Measurements from ENCODE around the gene ARHGEF26.

The ARHGEF26 gene

DNA sequence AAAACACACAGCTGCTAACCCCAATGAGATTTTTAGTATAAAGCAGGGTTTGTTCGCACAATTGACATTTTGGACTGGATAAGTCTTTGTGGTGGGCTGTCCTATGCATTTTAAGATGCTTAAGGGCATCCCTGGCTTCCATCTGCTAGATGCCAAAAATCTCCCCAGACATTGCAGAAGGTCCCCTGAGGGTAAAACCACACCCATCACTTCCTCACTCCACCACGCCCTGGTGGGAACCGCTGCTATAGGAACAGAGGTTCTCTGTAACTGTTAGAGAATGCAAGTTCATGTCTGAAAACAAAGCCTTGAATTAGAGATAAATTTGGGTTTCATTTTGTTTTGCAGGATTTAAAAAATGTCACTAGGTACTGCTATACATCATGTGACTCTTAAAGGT, 67.7 kb downstream of the ARHGEF26 start:
- Mint-ChIP-seq H3K27me3 (peaks cover 14% of the 10 kb centered on the region), H3K36me3 (ENCODE audit: low read depth) (no peaks in the 10 kb centered on the region), H3K4me1 (ENCODE audit: low read depth) (no peaks in the 10 kb centered on the region), H3K4me3 (no peak overlapping the region), H3K9me3 (no peaks in the 10 kb centered on the region), H3K27ac (no peak overlapping the region)
- no peak for DNase-seq

DNA sequence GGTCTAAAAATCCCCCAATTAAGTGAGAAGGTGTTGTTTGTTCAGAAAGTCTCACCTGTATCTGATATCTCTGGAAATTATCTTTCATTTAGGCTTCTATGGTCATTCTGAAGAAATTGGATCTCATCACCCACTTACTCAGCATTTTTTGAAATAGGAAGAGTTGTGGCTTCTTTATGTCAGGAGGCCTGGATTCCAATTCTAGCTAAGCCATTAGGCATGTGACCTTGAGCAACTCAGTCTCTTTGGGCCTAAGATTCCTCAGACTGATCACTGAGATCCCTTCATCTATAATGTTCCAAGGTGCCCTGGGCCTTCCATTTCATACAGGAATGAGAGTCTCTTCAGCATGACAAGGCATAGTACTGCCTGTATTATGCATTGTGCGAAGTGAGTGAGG, 70.3 kb downstream of the ARHGEF26 start:
- Mint-ChIP-seq H3K27me3 (peaks cover 15% of the 10 kb centered on the region), H3K36me3 (ENCODE audit: low read depth) (no peaks in the 10 kb centered on the region), H3K4me3 (no peak overlapping the region), H3K27ac (no peak overlapping the region), H3K4me1 (ENCODE audit: low read depth) (no peaks in the 10 kb centered on the region), H3K9me3 (no peaks in the 10 kb centered on the region)
- no peak for DNase-seq

DNA sequence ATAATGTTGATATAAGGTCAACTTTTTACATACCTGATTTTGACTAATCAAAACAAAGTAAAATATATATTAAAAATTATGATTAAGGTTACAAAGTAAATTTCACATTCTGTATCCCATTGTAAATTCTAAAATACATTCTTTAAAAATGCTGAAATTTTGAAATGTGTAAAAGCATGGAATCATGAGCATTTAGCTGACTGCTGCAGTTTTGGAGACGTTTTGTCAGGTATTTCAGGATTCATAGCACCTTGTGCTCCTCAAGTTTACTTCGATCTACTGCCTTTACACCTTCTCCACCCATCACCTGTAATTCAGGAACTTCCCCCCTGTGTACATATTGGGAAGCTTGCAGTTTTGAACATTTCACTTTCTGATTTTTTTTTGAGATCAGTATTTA, 71.0 kb downstream of the ARHGEF26 start:
- Mint-ChIP-seq H3K36me3 (ENCODE audit: low read depth) (no peaks in the 10 kb centered on the region), H3K27me3 (peaks cover 15% of the 10 kb centered on the region), H3K9me3 (no peaks in the 10 kb centered on the region), H3K4me3 (no peak overlapping the region), H3K4me1 (ENCODE audit: low read depth) (no peaks in the 10 kb centered on the region), H3K27ac (no peak overlapping the region)
- no peak for DNase-seq

DNA sequence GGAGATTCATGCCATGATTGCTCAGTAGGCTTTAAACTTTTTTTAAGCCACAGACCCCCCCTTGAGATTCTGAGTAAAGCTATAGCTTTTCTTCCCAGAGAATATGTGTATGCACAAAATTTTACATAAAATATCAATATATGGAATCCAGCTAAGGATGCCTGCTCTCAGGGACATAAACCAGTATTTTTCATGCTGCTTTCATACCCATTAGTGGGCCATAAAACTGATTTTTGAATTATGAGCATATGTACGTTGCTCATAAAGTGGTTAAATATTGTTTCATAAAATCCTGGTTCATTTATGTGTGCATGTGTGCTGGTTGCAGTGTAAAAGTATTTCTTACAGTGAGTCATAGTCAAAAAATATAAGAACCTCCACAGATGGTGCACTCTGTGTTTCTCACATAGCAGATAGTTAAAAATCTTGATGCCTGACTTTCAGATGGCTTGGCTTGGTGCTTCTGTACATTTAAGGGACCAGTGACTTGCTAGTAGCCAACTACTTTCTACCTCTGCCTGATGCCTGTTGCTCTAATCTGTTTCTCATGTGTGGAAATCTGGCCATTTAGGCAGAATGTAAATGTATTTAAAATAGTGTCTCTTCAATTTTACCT, 71.9 kb downstream of the ARHGEF26 start:
- Mint-ChIP-seq H3K4me1 (ENCODE audit: low read depth) (no peaks in the 10 kb centered on the region), H3K4me3 (no peak overlapping the region), H3K27me3 (peaks cover 12% of the 10 kb centered on the region), H3K36me3 (ENCODE audit: low read depth) (no peaks in the 10 kb centered on the region), H3K27ac (no peak overlapping the region), H3K9me3 (no peaks in the 10 kb centered on the region)
- DNase-seq, result no peak

DNA sequence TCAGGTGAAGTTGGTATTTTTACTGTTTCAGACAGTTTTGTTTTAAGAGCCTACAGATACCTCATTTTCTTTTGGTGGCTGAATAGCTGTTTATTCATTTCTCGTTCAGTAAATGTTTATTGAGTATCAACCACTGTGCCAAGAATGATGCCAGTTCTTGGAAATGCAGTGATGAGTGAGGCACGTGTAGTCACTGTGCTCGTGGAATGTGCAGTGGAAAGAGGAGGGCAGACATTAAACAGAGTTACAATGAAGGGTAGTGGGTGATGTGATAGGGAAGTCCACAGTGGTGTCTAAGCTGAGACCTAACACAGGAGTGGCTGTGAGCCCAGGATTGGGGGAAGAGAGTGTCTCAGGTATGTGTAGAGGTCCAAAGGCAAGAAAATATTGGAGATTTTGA, 73.7 kb downstream of the ARHGEF26 start:
- H3K9me3 Mint-ChIP-seq, result no peaks in the 10 kb centered on the region
- no peak overlapping the region for H3K27ac Mint-ChIP-seq
- no peaks in the 10 kb centered on the region for H3K4me1 Mint-ChIP-seq (ENCODE audit: low read depth)
- no peaks in the 10 kb centered on the region for H3K36me3 Mint-ChIP-seq (ENCODE audit: low read depth)
- H3K27me3 Mint-ChIP-seq, result peaks cover 12% of the 10 kb centered on the region
- DNase-seq, result no peak
- H3K4me3 Mint-ChIP-seq, result no peak overlapping the region

DNA sequence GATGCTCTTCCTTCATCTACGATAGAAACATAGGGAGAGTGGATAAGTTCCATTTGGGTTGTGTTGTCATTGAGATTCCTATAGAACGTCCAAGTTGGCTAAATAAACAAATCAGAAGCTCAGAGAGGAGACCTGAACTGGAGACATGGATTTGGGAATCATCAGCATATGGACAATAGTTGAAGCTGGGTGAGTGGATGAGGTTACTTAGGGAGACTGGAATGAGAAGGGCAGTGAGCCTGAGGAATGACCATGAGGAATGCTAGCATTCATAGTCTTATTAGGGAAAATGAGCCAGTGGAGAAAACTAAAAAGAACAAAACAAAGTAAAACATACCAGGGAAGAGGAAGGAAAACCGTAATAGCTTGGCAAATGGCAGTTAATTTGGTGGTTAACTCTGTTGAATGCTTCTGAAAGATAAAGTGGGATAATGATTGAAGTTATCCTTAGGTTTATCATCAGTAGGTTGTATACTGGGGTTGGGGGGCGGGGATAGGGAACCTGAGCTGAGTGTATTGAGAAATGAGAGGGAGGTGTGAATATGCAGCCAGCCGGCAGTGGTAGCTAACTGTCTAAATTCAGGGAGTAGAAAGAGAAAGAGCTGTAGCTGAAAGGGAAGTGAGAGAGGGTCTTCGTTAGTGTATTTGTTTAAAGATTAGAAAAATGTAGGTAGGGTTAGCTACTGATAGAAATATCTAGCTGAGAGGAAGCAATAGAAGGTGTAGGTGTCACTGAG, 74.6 kb downstream of the ARHGEF26 start:
- no peak overlapping the region for H3K27ac Mint-ChIP-seq
- peaks cover 12% of the 10 kb centered on the region for H3K27me3 Mint-ChIP-seq
- no peaks in the 10 kb centered on the region for H3K4me1 Mint-ChIP-seq (ENCODE audit: low read depth)
- no peak overlapping the region for H3K4me3 Mint-ChIP-seq
- DNase-seq, result no peak
- H3K36me3 Mint-ChIP-seq (ENCODE audit: low read depth), result no peaks in the 10 kb centered on the region
- H3K9me3 Mint-ChIP-seq, result no peaks in the 10 kb centered on the region

DNA sequence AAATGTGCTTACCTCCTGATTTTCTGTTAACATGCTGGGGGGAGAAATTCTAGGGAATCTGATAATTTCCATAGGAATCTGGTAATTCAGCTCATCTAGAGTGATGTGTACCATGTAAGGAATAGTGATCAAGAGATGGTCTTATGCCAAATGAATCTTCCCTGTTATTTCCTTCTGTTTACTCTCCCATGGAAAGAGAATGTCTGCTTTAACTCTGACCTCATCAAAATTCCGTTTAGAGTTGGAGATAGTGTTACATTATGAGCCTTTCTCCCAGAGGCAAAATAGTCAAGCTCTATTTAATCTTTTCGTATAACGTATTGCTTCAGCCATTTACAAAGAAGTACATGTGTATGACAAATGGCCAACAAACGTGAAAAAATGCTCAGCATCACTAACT, 76.6 kb downstream of the ARHGEF26 start:
- no peak overlapping the region for H3K27ac Mint-ChIP-seq
- H3K36me3 Mint-ChIP-seq (ENCODE audit: low read depth), result no peaks in the 10 kb centered on the region
- H3K27me3 Mint-ChIP-seq, result peaks cover 9% of the 10 kb centered on the region
- H3K4me1 Mint-ChIP-seq (ENCODE audit: low read depth), result no peaks in the 10 kb centered on the region
- H3K4me3 Mint-ChIP-seq, result no peak overlapping the region
- no peak for DNase-seq
- H3K9me3 Mint-ChIP-seq, result no peaks in the 10 kb centered on the region

DNA sequence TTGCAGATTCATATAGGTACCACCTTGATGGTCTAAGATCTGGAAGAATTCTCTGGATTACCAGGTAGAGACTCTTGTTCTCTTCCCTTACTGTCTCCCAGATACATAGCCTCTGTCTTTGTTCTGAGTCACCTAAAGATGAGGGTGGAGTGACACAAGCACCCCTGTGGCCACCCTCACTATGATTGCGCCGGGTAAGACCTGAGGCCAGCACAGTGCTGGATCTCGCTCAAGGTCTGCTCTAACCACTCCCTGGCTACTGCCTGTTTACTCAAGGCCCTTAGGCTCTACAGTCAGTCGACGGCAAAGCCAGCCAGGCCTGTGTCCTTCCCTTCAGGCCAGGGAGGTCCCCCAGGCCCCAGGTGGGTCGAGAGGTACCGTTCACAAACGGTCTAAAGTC, 88.3 kb downstream of the ARHGEF26 start:
- Mint-ChIP-seq H3K4me3 (no peak overlapping the region), H3K4me1 (ENCODE audit: low read depth) (no peaks in the 10 kb centered on the region), H3K36me3 (ENCODE audit: low read depth) (no peaks in the 10 kb centered on the region), H3K27ac (no peak overlapping the region), H3K27me3 (peaks cover 13% of the 10 kb centered on the region), H3K9me3 (no peaks in the 10 kb centered on the region)
- no peak for DNase-seq

DNA sequence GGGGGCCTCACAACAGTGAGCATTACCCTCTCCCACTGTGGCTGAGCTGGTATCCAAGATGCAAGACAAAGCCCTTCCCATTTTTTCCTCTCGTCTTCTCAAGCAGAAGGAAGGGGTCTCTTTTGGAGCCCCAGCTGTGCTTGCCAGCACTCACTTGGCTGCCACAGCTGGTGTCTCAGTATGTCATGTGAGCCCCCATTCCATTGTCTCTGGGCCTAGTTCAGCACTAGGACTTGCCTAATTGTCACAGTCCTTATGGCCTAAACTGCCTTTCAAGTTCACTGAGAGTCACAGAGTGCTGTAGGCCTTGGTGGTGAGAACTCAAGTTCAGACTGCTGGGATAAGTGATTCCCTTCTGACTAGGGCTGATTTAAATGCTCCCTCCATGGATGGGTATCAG, 89.8 kb downstream of the ARHGEF26 start:
- Mint-ChIP-seq H3K27me3 (peaks cover 10% of the 10 kb centered on the region), H3K4me3 (no peak overlapping the region)
- no peak for DNase-seq

DNA sequence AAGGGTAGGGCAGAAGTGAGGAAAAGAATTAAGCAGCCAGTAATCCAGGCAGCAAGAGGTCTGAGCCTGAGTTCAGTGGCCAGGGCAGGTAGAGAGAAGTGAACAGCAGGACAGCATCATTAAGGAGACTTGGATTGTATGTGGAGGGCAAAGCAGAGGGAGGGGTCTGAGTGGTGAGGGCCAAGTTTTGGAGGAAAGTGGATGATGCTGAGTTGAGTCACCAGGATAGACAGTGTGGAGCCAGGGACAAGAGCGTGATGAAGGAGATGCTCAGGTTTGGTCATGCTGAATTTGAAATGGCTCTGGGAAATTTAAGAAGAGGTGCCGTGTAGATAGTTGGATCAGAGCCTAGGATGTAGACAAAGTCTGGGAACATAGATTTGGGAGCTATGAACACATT, 93.1 kb downstream of the ARHGEF26 start:
- DNase-seq, result no peak
- no peaks in the 10 kb centered on the region for H3K4me1 Mint-ChIP-seq (ENCODE audit: low read depth)
- H3K27me3 Mint-ChIP-seq, result no peaks in the 10 kb centered on the region
- H3K4me3 Mint-ChIP-seq, result no peak overlapping the region
- no peak overlapping the region for H3K27ac Mint-ChIP-seq
- no peaks in the 10 kb centered on the region for H3K9me3 Mint-ChIP-seq
- H3K36me3 Mint-ChIP-seq (ENCODE audit: low read depth), result no peaks in the 10 kb centered on the region

More for the DNA sequence above, 89.8 kb downstream of the ARHGEF26 start:
- Mint-ChIP-seq H3K36me3 (ENCODE audit: low read depth) (no peaks in the 10 kb centered on the region), H3K9me3 (no peaks in the 10 kb centered on the region), H3K4me1 (ENCODE audit: low read depth) (no peaks in the 10 kb centered on the region), H3K27ac (no peak overlapping the region)

DNA sequence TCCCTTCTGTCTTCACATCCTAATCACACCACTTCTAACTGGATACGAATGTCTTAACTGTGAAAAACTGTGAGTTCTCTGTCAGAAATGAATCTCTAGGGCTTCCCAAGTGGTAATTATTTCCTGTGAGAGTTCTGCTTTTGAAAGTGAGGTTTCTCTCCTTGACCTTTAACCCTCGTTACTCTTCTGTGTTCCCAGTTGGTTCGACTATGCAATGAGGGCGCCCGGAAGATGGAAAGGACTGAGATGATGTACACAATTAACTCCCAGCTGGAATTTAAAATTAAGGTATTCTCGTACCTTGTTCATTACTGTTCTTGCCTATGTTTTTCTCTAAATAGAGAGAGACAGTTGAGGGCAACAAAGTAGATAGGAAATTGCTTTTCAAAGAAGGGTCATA, 96.5 kb downstream of the ARHGEF26 start:
- Mint-ChIP-seq H3K4me3 (no peak overlapping the region), H3K4me1 (ENCODE audit: low read depth) (no peaks in the 10 kb centered on the region), H3K27ac (no peak overlapping the region), H3K27me3 (peaks cover 5% of the 10 kb centered on the region), H3K9me3 (no peaks in the 10 kb centered on the region), H3K36me3 (ENCODE audit: low read depth) (no peaks in the 10 kb centered on the region)
- DNase-seq, result no peak

DNA sequence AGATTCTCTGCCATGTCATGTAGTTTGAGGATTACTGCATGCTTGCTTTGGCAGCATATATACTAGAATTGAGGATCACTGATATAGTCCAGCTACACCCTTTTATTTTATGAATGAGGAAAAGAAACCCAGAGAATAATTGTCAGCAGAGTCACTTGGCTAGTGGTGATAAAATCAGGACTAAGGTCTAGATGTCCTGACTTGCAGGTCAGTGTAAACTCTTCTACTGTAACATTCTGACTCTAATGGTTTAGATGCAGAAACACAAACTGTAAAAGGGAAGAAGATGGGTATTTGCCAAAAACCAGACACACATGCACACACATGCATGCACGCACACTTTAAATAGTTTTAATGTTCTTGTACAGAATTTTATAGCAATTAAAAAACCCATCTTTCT, 97.5 kb downstream of the ARHGEF26 start:
- H3K4me1 Mint-ChIP-seq (ENCODE audit: low read depth), result peaks cover 2% of the 10 kb centered on the region
- no peak for DNase-seq
- no peaks in the 10 kb centered on the region for H3K9me3 Mint-ChIP-seq
- H3K27me3 Mint-ChIP-seq, result peaks cover 6% of the 10 kb centered on the region
- no peak overlapping the region for H3K27ac Mint-ChIP-seq
- no peak overlapping the region for H3K4me3 Mint-ChIP-seq
- no peaks in the 10 kb centered on the region for H3K36me3 Mint-ChIP-seq (ENCODE audit: low read depth)

DNA sequence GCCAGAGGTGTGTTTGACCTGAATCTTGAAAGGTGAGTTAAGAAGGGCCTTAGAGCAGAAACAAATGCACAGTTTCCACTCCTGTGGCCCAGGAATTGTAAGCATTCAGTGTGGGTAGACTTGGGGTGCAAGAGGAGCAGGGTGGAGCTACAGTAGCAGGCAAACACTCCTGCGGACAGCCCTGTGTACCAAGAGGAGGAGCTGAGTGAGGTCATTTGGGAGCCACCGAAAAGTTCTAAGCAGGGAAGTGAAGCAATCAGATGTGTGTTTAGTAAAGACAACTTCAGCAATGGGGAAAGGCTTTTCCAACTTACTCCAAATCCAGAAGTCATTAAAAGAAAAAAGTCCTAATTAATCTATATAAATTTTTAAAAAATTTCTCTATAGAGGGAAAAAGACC, 99.3 kb downstream of the ARHGEF26 start:
- no peak for DNase-seq
- Mint-ChIP-seq H3K27me3 (peaks cover 6% of the 10 kb centered on the region), H3K4me1 (ENCODE audit: low read depth) (peaks cover 2% of the 10 kb centered on the region), H3K9me3 (no peaks in the 10 kb centered on the region), H3K36me3 (ENCODE audit: low read depth) (no peaks in the 10 kb centered on the region), H3K27ac (no peak overlapping the region), H3K4me3 (no peak overlapping the region)

DNA sequence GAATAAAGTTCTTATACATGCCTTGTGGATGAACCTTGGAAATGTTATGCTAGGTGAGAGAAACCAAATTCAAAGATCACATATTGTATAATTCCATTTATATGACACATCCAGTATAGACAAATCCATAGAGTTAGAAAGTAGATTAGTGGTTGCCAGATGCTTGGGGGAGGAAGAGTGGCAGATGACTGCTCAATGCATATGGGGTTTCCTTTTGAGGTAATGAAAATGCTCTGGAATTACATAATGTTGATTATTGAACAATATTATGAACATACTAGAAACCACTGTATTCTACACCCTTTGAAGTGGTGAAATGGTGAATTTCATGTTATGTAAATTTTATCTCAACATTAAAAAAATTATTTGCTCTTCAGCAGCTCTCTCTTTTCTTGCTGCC, 102.3 kb downstream of the ARHGEF26 start:
- no peak for DNase-seq
- H3K4me3 Mint-ChIP-seq, result no peak overlapping the region
- no peaks in the 10 kb centered on the region for H3K9me3 Mint-ChIP-seq

DNA sequence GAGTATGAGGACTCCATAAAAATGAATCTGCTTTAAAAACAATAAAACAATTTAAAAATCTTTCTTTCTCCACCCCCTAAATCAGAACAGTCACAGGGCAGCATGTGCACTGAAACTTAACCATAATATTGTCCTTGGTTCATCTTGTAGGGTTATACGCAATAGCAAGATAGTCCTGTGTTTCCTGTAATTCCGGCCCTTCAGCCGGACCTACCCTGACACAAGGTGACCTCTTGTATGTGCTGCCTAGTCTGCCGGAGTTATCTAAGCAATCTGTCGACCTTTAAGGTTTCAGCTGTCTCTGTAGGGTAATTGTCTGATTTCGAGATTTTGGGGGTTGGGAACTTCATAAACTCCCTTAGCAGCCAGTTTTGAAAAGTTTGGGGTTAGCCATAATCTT, 103.2 kb downstream of the ARHGEF26 start:
- H3K27ac Mint-ChIP-seq, result no peak overlapping the region
- peaks cover 14% of the 10 kb centered on the region for H3K27me3 Mint-ChIP-seq
- H3K9me3 Mint-ChIP-seq, result no peaks in the 10 kb centered on the region
- H3K4me1 Mint-ChIP-seq (ENCODE audit: low read depth), result peaks cover 2% of the 10 kb centered on the region
- no peak overlapping the region for H3K4me3 Mint-ChIP-seq
- no peaks in the 10 kb centered on the region for H3K36me3 Mint-ChIP-seq (ENCODE audit: low read depth)
- DNase-seq, result no peak

More for the DNA sequence above, 102.3 kb downstream of the ARHGEF26 start:
- Mint-ChIP-seq H3K36me3 (ENCODE audit: low read depth) (no peaks in the 10 kb centered on the region), H3K27ac (no peak overlapping the region), H3K4me1 (ENCODE audit: low read depth) (peaks cover 2% of the 10 kb centered on the region), H3K27me3 (peaks cover 11% of the 10 kb centered on the region)
